ENCODE measurements around the gene HCFC1R1.

Gene HCFC1R1

GRCh38 chr16:3015865-3016521 lies 7.7 kb downstream of the HCFC1R1 start:
- no peak for DNase-seq

- no peak for DNase-seq
These were observed 8.8 kb downstream of the HCFC1R1 start for GRCh38 chr16:3014971-3015370.

DNA sequence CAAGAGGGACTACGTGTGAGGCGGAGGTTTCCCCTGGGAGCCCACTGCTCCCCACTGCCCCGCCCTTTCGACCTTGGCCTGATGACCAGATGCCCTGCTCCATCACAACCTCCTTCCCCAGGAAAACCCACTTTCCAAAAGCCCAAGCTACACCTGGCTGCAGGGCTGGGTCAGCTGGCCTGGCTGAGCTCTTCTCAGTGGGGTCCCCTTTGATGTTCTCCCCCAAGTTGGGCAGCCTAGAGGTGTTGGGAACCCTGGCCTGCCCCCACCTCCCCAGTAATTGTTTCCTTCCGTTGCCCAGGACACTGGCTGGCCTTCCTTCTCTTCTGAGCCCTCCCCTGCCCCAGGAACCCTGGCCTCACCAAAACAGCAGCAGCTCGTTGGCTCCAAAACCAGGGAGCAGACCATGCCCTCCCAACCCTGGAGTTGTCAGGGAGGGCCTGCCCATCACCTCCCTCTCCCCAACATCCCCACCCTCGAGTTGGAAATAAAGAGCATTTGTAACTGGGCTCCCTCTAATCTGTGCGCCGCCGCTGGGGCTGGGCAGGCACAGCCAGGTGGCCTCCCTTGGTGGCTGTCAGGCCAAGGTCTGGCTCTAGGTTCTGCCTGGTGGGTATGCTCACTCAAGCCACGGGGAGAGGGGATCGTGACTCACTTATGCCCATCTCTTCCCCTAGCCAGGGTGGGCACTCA lies 9.6 kb downstream of the HCFC1R1 start:
- no peak for DNase-seq

DNA sequence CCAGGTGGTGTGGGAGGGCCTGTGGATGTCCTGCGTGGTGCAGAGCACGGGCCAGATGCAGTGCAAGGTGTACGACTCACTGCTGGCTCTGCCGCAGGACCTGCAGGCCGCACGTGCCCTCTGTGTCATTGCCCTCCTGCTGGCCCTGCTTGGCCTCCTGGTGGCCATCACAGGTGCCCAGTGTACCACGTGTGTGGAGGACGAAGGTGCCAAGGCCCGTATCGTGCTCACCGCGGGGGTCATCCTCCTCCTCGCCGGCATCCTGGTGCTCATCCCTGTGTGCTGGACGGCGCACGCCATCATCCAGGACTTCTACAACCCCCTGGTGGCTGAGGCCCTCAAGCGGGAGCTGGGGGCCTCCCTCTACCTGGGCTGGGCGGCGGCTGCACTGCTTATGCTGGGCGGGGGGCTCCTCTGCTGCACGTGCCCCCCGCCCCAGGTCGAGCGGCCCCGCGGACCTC lies 10.2 kb downstream of the HCFC1R1 start:
- no peak for DNase-seq

GRCh38 chr16:3012828-3013420 lies 10.8 kb downstream of the HCFC1R1 start, which contains the start of gene CLDN9:
Gene CLDN9 (plus strand): TSS chr16:3012923. CDS start chr16:3013363, 440 bp downstream.
- DNase-seq = no peak

- DNase-seq = no peak
These were observed 11.5 kb downstream of the HCFC1R1 start for GRCh38 chr16:3012246-3012645.

DNA sequence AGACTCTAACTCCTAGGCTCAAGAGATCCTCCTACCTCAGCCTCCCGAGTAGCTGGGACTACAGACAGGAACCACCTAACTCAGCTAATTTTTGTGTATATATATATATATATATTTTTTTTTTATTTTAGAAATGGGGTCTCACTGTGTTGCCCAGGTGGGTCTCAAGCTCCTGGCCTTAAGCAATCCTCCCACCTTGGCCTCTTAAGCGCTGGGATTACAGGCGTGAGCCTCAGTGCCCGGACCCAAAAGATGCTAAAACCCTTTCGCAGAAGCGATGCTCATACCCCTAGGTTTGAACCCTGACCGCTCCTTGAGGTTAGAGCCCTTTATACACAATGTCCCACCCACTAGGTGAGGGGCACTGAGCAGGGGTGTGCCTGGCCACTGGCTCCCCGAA lies 13.2 kb downstream of the HCFC1R1 start:
- DNase-seq = no peak

GRCh38 chr16:3009568-3010390 lies 14.0 kb downstream of the HCFC1R1 start:
- no peak for DNase-seq

- no peak for DNase-seq
These were observed 15.1 kb downstream of the HCFC1R1 start for GRCh38 chr16:3008690-3009037.

DNA sequence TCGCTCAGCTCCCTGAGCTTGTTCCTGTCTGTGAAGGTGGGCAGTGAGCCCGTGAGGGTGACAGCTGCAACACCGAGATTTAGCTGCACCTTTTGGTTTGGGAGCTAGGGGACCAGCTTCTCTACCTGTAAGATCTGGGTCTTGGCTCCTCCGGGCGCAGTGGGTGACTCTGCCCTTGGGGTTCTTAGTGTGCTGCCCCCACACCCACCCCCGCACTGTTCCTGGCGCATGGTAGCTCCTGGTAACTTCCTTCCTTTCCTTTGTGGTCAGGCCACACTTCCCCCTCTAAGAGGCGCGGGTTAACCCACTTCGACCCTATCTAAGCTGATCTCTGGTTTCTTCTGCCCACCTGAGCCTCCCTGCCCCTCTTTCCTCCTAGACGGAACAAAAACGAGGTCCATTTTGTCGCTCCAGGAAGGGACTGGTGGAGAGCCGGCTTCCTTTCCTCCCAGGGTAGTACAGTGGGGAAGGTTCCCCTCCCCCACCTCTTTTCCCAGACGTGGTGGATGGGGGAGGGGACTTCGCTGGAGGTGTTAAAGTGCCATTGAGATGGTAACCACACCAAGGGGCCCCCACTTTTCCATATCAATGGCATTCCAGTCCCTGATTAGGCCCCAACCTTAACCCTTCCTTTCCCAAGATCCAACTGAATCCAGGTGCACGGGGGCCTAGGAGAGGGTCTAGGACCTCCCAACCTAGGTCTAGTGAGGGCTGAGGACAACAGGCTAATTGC lies 15.6 kb downstream of the HCFC1R1 start:
- no peak for DNase-seq

- no peak for DNase-seq
These were observed 16.4 kb downstream of the HCFC1R1 start for GRCh38 chr16:3007059-3007956.

- DNase-seq = no peak
These were observed 18.9 kb downstream of the HCFC1R1 start for GRCh38 chr16:3004781-3005284.

- no peak for DNase-seq
These were observed 19.4 kb downstream of the HCFC1R1 start for GRCh38 chr16:3004319-3004718.

GRCh38 chr16:3003582-3004270 lies 20.0 kb downstream of the HCFC1R1 start:
- peak; percentile 85 for DNase-seq

DNA sequence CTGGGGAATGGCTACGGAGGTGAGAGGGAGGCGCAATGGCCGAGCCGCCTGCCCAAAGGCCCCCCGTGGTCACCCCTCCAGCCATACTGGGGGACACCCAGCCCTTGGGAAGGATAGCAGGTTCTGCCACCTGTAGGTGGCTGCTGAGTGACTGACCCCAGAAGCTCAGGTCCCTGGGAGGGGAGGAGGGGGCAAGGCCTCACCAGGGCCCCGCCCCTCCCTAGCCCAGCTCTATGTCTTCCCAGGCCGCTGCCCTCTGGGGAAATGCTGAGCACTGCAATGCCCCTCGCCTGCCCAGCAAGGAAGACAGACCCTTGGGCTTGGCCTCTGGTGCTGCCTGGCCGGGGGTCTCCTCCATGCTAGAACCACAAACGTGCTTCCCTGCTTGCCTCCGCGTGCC lies 22.4 kb downstream of the HCFC1R1 start:
- no peak for DNase-seq

DNA sequence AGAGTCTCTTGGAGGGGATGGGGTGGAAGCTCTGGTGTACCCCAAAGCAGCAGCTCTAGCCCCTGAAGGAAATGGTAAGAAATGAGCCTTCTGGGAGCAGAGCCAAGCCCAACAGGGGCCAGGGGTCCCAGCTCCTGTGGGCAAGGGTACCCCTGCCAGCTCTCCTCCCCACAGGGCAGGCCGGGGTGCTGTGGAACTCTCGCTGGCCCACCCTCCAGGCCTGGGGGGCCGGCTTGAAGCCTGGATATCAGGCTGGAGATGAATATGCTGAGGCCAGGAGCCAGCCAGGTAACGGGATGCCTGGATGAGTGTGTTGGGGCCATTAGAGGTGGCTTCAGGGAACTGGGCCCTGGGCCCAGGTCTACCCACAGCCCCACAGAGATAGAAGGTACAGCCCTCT lies 23.2 kb downstream of the HCFC1R1 start:
- DNase-seq = no peak

- DNase-seq = no peak
These were observed 23.8 kb downstream of the HCFC1R1 start for GRCh38 chr16:2999929-3000328.

DNA sequence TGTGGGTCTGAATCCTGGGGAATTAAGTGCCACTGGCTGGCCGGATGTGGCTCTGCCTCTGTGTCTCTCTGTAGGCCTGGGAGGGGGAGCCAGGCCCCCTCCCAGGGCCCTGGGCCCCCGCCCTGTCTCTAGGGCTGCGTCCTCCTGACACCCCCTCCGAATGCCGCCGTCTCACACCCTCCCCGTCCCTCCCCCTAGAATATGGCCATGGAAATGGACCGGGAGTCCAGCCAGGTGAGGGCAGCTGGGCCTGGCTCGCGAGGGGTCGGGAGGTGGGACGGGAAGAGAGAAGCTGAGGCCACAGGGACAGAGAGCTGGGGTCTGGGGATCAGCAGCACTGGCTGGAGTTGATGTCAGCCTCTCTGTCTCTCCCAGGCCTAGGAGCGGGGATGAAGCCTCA lies 27.4 kb downstream of the HCFC1R1 start:
- no peak for DNase-seq

GRCh38 chr16:2992383-2993081 lies 31.2 kb downstream of the HCFC1R1 start:
- no peak for DNase-seq
